Stimulated activated CD4-positive, alpha-beta T cell treated with anti-CD3 and anti-CD28 coated beads, Interleukin-15, amount 100 ng/mL, for 48 hours (primary cell): ENCODE data around the gene LRRC8D.
"Not testable (repeated sequence)": the region's sequence is repeated elsewhere in the genome, so short reads cannot be mapped to it uniquely, and the experiment has no call there.

Source experiments
- DNase-seq, 2 donors: peaks; one replicate each; pipeline ENCODE4 v3.0.0-alpha.2; 2020; ENCODE audit warnings: low read depth in 2 of 2

Gene LRRC8D

GRCh38 chr1:89958851-89959654 lies 138.2 kb downstream of the LRRC8D start:
- no peak for DNase-seq

GRCh38 chr1:89959719-89960118 lies 138.9 kb downstream of the LRRC8D start:
- no peak for DNase-seq

GRCh38 chr1:89962024-89962741 lies 141.4 kb downstream of the LRRC8D start:
- no peak for DNase-seq

GRCh38 chr1:89962742-89963075 lies 141.9 kb downstream of the LRRC8D start:
- DNase-seq: no peak

- DNase-seq: no peak
Observed at GRCh38 chr1:89965193-89965768, 144.4 kb downstream of the LRRC8D start.

- DNase-seq: no peak
Observed at GRCh38 chr1:89966656-89967055, 145.8 kb downstream of the LRRC8D start.

GRCh38 chr1:89971600-89971999 lies 150.8 kb downstream of the LRRC8D start:
- no peak for DNase-seq

GRCh38 chr1:89972024-89972423 lies 151.2 kb downstream of the LRRC8D start:
- DNase-seq: no peak

- no peak for DNase-seq
Observed at GRCh38 chr1:89973471-89974127, 152.8 kb downstream of the LRRC8D start.

- DNase-seq: no peak
Observed at GRCh38 chr1:89974256-89974655, 153.4 kb downstream of the LRRC8D start.

- DNase-seq: no peak
Observed at GRCh38 chr1:89974696-89975470, 154.1 kb downstream of the LRRC8D start.

GRCh38 chr1:89975540-89976125 lies 154.8 kb downstream of the LRRC8D start:
- DNase-seq: no peak

GRCh38 chr1:89978755-89979154 lies 157.9 kb downstream of the LRRC8D start:
- no peak for DNase-seq

- no peak for DNase-seq
Observed at GRCh38 chr1:89980605-89981004, 159.8 kb downstream of the LRRC8D start.

GRCh38 chr1:89982846-89983245 lies 162.0 kb downstream of the LRRC8D start:
- DNase-seq: not testable (repeated sequence)

- DNase-seq: not testable (repeated sequence)
Observed at GRCh38 chr1:89984564-89985116, 163.8 kb downstream of the LRRC8D start.

- DNase-seq: no peak
Observed at GRCh38 chr1:89986020-89986419, 165.2 kb downstream of the LRRC8D start.
